ENCODE data around the gene CHD5. TPM values are rescaled to one million over a fixed set of nuclear protein-coding genes. Genes with fewer than 3 reads are reported as not detected.
A peak's percentile ranks its signal among the peaks of the same experiment; 100 is the strongest.

CHD5 gene
- total RNA-seq, 1 donor, result under 0.01 TPM

GRCh38 chr1:6109688-6110087 is 70.4 kb downstream of the CHD5 start:
- H3K4me3 ChIP-seq (ENCODE audit: insufficient read depth, low read length), result no peak overlapping the region
- H4K20me1 ChIP-seq (ENCODE audit: insufficient read depth, low read length), result no peaks in the 10 kb centered on the region
- no peaks in the 10 kb centered on the region for H3K4me1 ChIP-seq (ENCODE audit: insufficient read depth, low read length)
- no peaks in the 10 kb centered on the region for H3K36me3 ChIP-seq (ENCODE audit: insufficient read depth, low read length)
- TF ChIP-seq CTCF (IDR thresholded peaks at IDR 0.05; ENCODE audit: extremely low read depth, low read depth, low read length), result no peak
- no peaks in the 10 kb centered on the region for H3K27me3 ChIP-seq (ENCODE audit: insufficient read depth, low read length)
- H3K9me3 ChIP-seq (ENCODE audit: low read depth, low read length), result no peaks in the 10 kb centered on the region
- H3K27ac ChIP-seq (ENCODE audit: low read depth, low read length), result no peak overlapping the region
- no peaks in the 10 kb centered on the region for H3K79me2 ChIP-seq (ENCODE audit: insufficient read depth, low read length)
- H3K4me2 ChIP-seq (ENCODE audit: insufficient read depth, low read length), result no peak overlapping the region
- no peak for DNase-seq (ENCODE audit: insufficient read length, low spot score, missing footprints)
- H2AFZ ChIP-seq (ENCODE audit: low read length), result no peak overlapping the region

- H3K27me3 ChIP-seq (ENCODE audit: insufficient read depth, low read length), result no peaks in the 10 kb centered on the region
- no peak overlapping the region for H2AFZ ChIP-seq (ENCODE audit: low read length)
- H3K9me3 ChIP-seq (ENCODE audit: low read depth, low read length), result no peaks in the 10 kb centered on the region
- no peak overlapping the region for H3K27ac ChIP-seq (ENCODE audit: low read depth, low read length)
- H3K36me3 ChIP-seq (ENCODE audit: insufficient read depth, low read length), result no peaks in the 10 kb centered on the region
- no peak overlapping the region for H3K4me3 ChIP-seq (ENCODE audit: insufficient read depth, low read length)
- TF ChIP-seq CTCF (IDR thresholded peaks at IDR 0.05; ENCODE audit: extremely low read depth, low read depth, low read length), result peak; percentile 62
- no peaks in the 10 kb centered on the region for H4K20me1 ChIP-seq (ENCODE audit: insufficient read depth, low read length)
- no peaks in the 10 kb centered on the region for H3K4me1 ChIP-seq (ENCODE audit: insufficient read depth, low read length)
- H3K4me2 ChIP-seq (ENCODE audit: insufficient read depth, low read length), result no peak overlapping the region
- H3K79me2 ChIP-seq (ENCODE audit: insufficient read depth, low read length), result no peaks in the 10 kb centered on the region
- peak; percentile 98 for DNase-seq (ENCODE audit: insufficient read length, low spot score, missing footprints)
Observed at GRCh38 chr1:6108937-6109614, 71.0 kb downstream of the CHD5 start.

- no peak for TF ChIP-seq CTCF (IDR thresholded peaks at IDR 0.05; ENCODE audit: extremely low read depth, low read depth, low read length)
Observed at GRCh38 chr1:6108476-6108875, 71.6 kb downstream of the CHD5 start.

GRCh38 chr1:6107409-6108356 is 72.4 kb downstream of the CHD5 start:
- H4K20me1 ChIP-seq (ENCODE audit: insufficient read depth, low read length), result no peaks in the 10 kb centered on the region
- H3K79me2 ChIP-seq (ENCODE audit: insufficient read depth, low read length), result no peaks in the 10 kb centered on the region
- TF ChIP-seq CTCF (IDR thresholded peaks at IDR 0.05; ENCODE audit: extremely low read depth, low read depth, low read length), result no peak
- no peak for DNase-seq (ENCODE audit: insufficient read length, low spot score, missing footprints)
- no peak overlapping the region for H3K27ac ChIP-seq (ENCODE audit: low read depth, low read length)
- no peak overlapping the region for H2AFZ ChIP-seq (ENCODE audit: low read length)
- H3K4me3 ChIP-seq (ENCODE audit: insufficient read depth, low read length), result no peak overlapping the region
- no peaks in the 10 kb centered on the region for H3K27me3 ChIP-seq (ENCODE audit: insufficient read depth, low read length)
- no peaks in the 10 kb centered on the region for H3K9me3 ChIP-seq (ENCODE audit: low read depth, low read length)
- no peak overlapping the region for H3K4me2 ChIP-seq (ENCODE audit: insufficient read depth, low read length)
- no peaks in the 10 kb centered on the region for H3K4me1 ChIP-seq (ENCODE audit: insufficient read depth, low read length)
- no peaks in the 10 kb centered on the region for H3K36me3 ChIP-seq (ENCODE audit: insufficient read depth, low read length)

More at GRCh38 chr1:6108476-6108875, 71.6 kb downstream of the CHD5 start:
- H4K20me1 ChIP-seq (ENCODE audit: insufficient read depth, low read length), result no peaks in the 10 kb centered on the region
- no peak overlapping the region for H2AFZ ChIP-seq (ENCODE audit: low read length)
- H3K27ac ChIP-seq (ENCODE audit: low read depth, low read length), result no peak overlapping the region
- H3K9me3 ChIP-seq (ENCODE audit: low read depth, low read length), result no peaks in the 10 kb centered on the region
- H3K4me3 ChIP-seq (ENCODE audit: insufficient read depth, low read length), result no peak overlapping the region
- H3K27me3 ChIP-seq (ENCODE audit: insufficient read depth, low read length), result no peaks in the 10 kb centered on the region
- H3K36me3 ChIP-seq (ENCODE audit: insufficient read depth, low read length), result no peaks in the 10 kb centered on the region
- H3K79me2 ChIP-seq (ENCODE audit: insufficient read depth, low read length), result no peaks in the 10 kb centered on the region
- no peak for DNase-seq (ENCODE audit: insufficient read length, low spot score, missing footprints)
- H3K4me1 ChIP-seq (ENCODE audit: insufficient read depth, low read length), result no peaks in the 10 kb centered on the region
- H3K4me2 ChIP-seq (ENCODE audit: insufficient read depth, low read length), result no peak overlapping the region

All from osteoblast (primary cell).